Thyroid gland (tissue), 4 donors: ENCODE results near the gene LHPP. TPM values are rescaled to one million over a fixed set of nuclear protein-coding genes. Genes with fewer than 3 reads are reported as not detected.

ENCODE experiments used
- DNase-seq, 2 donors: peaks; one replicate each; pipeline ENCODE4 v3.0.0-alpha.2; 2019
- H3K27ac ChIP-seq, 3 donors: fragments of 200-600 bp; sonication (generic); 1 replicate in 2 of 3; 2 replicates in 1 of 3; pipeline ENCODE4 v1.5.1; 2016 to 2019; ENCODE audit warnings: mild to moderate bottlenecking in 1 of 3, moderate library complexity in 1 of 3
- H3K27me3 ChIP-seq: fragments of 200-600 bp; sonication (generic); one replicate; pipeline ENCODE4 v1.5.1; 2019
- H3K36me3 ChIP-seq, 2 donors: fragments of 200-600 bp; sonication (generic); one replicate each; pipeline ENCODE4 v1.5.1; 2016 to 2019
- H3K4me1 ChIP-seq, 2 donors: fragments of 200-600 bp; sonication (generic); one replicate each; pipeline ENCODE4 v1.5.1; 2017 to 2019
- H3K4me3 ChIP-seq, 3 donors: fragments of 200-600 bp; sonication (generic); replicated peaks in 1 of 3; 1 replicate in 2 of 3; 2 replicates in 1 of 3; pipeline ENCODE4 v1.5.1; 2016; ENCODE audit warnings: mild to moderate bottlenecking in 1 of 3
- H3K9me3 ChIP-seq: fragments of 200-600 bp; sonication (generic); one replicate; pipeline ENCODE4 v1.5.1; 2017
- CTCF ChIP-seq, 6 experiments: fragments of 200-600 bp in 3 of 6; fragments of 450-650 bp in 3 of 6; sonication (generic) in 3 of 6; IDR thresholded peaks; one replicate each; pipeline ENCODE4 v1.5.1; 2016 to 2019; ENCODE audit warnings: antibody characterized with exemption in 6 of 6, mild to moderate bottlenecking in 2 of 6, inconsistent platforms in 1 of 6, moderate library complexity in 1 of 6
- POLR2A ChIP-seq, 2 donors: fragments of 450-650 bp; IDR thresholded peaks; one replicate each; pipeline ENCODE4 v1.6.1; 2017; ENCODE audit warnings: antibody characterized with exemption in 2 of 2, mild to moderate bottlenecking in 2 of 2, moderate library complexity in 1 of 2
- WGBS, 2 donors: methylation state at CpG; one replicate each; pipeline ENCODE4 v1.1.5; 2017; 5-methylcytosine and 5-hydroxymethylcytosine counted together
- intact Hi-C: fragments of 100-400 bp; cut with DNase I; formaldehyde crosslinking; loops from one replicate; pipeline ENCODE4 v1.15.1; 2023
- total RNA-seq, 4 donors: library from RNA; depleted of rRNA; stranded (reverse); fragments of >200 nt; gene quantifications; one replicate each; pipeline ENCODE4 v1.2.3, GENCODE V29; 2016

The LHPP gene
- total RNA-seq, 4 donors from 2014 or later = 8.3 to 69.9 (median 48.3) TPM

DNA sequence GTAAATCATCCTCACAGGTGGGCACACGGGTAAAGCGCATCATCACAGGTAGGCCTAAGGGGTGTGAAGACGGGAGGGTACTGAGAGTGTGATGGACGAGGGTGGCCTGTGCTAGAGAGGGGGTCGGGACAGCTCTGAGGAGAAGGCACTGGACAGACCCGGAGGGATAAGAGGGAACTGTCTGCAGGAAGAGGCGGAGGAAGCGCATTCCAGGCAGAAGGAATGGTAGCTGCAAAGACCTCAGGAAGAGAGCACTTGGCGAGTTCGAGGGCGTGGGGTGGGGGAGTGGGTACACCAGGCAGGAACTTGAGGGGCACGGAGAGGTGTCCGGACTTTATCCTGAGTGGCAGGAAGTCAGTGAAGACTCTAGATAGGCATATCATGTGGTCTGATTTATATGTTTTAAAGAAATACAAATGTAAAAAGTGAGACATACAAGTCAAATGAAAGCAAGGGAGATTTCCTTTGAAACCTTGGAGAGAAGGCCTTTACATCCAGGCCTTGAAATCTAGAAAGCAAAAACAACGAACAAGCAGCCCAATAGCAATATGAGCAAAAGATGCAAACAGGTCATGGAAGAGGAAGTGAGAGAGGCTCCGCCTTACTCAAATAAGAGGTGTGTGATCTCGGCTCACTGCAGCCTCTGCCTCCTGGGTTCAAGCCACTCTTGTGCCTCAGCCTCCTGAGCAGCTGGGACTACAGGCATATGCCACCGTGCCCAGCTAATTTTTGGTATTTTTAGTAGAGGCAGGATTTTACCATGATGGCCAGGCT lies 3.6 kb downstream of the LHPP start:
- H3K4me1 ChIP-seq = peaks cover 30 to 36% of the 10 kb centered on the region in 2 donors
- peak overlapping the region; percentile 48 to 55 (median 55) for H3K27ac ChIP-seq
- 71 to 73% methylated on average over 17 of the region's 17 CpGs for WGBS, 2 donors
- intact Hi-C loops = no loop called here
- H3K9me3 ChIP-seq = no peaks in the 10 kb centered on the region
- DNase-seq = no peak
- no peak overlapping the region for H3K4me3 ChIP-seq
- H3K36me3 ChIP-seq = no peaks in the 10 kb centered on the region
- no peaks in the 10 kb centered on the region for H3K27me3 ChIP-seq
- TF ChIP-seq CTCF (IDR thresholded peaks at IDR 0.05) = no peak
- no peak for TF ChIP-seq POLR2A (IDR thresholded peaks at IDR 0.05)

DNA sequence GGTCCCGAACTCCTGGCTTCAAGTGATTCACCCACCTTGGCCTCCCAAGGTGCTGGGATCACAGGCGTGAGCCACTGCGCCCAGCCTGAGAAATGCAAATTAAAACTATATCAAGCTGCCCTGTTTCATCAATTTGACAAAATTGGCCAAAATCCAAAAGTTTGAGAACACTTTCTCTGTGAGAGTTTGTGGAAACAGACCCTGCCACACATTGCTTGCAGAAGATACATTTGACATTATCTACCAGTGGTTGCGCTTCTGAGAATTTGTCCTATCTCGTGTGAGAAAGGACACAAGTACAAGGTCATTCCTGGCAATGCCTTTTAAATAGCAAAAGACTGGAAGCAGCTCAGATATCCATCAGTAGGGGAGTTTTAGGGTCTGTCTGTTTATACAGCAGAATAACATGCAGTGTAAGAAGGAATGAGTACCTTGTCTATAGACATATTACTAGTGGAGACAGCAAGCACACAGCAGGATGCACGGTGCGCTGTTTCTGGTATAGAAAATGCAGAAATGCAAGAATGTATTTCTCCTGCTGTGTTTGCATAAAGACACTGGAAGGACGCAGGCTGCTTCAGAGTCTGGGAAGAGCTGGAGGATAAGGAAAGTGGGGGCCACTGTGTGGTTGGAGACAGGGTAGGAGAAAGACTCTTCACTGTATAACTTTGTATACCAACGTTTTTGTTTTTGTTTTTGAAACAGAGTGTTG lies 4.3 kb downstream of the LHPP start:
- no peaks in the 10 kb centered on the region for H3K27me3 ChIP-seq
- WGBS, 2 donors = 64 to 67% methylated on average over 9 of the region's 9 CpGs
- H3K4me3 ChIP-seq = no peak overlapping the region
- intact Hi-C loops = no loop called here
- H3K27ac ChIP-seq = peak overlapping the region in 1 of 3 donors; percentile 55
- DNase-seq = no peak
- H3K4me1 ChIP-seq = peaks cover 30 to 36% of the 10 kb centered on the region in 2 donors
- no peaks in the 10 kb centered on the region for H3K9me3 ChIP-seq
- TF ChIP-seq POLR2A (IDR thresholded peaks at IDR 0.05) (no peak), CTCF (IDR thresholded peaks at IDR 0.05) (no peak)
- no peaks in the 10 kb centered on the region for H3K36me3 ChIP-seq

DNA sequence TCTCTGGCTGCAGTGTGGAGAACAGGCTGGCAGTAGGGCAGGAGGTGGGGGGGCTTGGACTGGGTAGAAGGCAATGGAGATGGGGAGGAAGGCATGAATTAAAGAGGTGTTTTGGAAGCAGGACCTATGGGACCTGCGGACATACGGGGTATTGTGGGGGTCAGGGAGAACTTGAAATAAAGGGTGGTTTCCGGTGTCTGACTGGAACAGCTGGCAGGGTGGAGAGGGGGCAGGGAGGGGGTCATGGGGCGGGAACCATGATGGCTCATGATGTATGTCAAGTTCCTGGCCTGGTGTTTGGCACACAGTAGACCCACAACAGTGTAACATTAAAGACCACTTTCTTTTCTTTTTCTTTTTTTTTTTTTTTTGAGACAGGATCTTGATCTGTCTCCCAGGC lies 5.5 kb downstream of the LHPP start:
- no peaks in the 10 kb centered on the region for H3K9me3 ChIP-seq
- H3K4me3 ChIP-seq = no peak overlapping the region
- H3K27ac ChIP-seq = no peak overlapping the region
- intact Hi-C loops = no loop called here
- 95 to 97% methylated on average over 4 of the region's 4 CpGs for WGBS, 2 donors
- no peak for DNase-seq
- peaks cover 25 to 35% of the 10 kb centered on the region in 2 donors for H3K4me1 ChIP-seq
- H3K36me3 ChIP-seq = no peaks in the 10 kb centered on the region
- no peaks in the 10 kb centered on the region for H3K27me3 ChIP-seq
- TF ChIP-seq CTCF (IDR thresholded peaks at IDR 0.05) (no peak), POLR2A (IDR thresholded peaks at IDR 0.05) (no peak)

DNA sequence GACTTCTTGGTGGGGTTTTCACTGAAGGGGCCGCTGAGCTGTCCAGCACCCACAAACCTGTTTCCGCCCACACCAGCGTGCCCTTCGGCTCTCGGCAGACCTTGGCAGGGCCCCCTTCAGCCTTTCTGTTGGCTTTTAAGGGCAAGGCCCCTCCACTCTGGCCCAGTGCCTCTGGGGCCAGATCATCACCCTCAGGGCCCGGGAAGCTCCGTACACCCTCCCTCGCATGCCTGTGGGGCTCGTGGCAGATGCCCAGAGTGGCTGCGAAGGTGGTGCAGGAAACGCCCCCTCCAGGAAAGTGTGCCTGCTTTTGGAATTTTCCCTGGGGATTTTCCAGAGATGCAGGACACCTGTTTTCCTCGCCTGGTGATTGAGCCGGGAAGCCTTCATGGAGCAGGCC lies 7.0 kb downstream of the LHPP start:
- TF ChIP-seq POLR2A (IDR thresholded peaks at IDR 0.05) (no peak), CTCF (IDR thresholded peaks at IDR 0.05) (no peak)
- Histone ChIP-seq H3K4me1 (peaks cover 17 to 28% of the 10 kb centered on the region in 2 donors), H3K4me3 (no peak overlapping the region), H3K27me3 (no peaks in the 10 kb centered on the region), H3K27ac (no peak overlapping the region), H3K36me3 (no peaks in the 10 kb centered on the region), H3K9me3 (no peaks in the 10 kb centered on the region)
- intact Hi-C loops = no loop called here
- WGBS, 2 donors = 85 to 86% methylated on average over 12 to 13 of the region's 13 CpGs
- no peak for DNase-seq

DNA sequence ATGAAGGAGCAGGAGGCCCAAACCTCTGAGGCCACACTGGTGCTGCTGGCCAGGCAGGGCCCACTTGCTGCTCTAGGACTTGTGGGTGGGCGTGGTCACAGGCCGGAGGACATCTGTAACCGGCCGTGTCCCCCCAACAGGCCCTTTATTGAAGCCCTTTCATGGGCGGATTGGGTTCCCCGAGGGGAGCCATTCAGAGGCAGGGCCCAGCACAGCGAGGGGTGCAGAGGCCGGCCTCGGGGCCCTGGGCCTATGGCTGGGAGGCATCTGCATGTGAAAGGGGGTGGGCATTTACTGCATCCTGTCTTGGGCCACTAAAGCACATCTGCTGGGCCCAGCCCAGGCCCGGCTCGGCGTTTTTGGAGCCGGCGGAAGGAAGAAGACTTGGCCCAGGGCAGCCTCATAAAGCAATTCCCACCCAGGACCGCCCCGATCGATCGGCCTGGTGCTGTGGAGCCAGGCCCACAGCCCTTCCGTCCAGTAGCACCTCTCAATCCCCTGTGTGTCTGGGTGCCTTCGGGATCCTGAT lies 8.4 kb downstream of the LHPP start:
- intact Hi-C loops = no loop called here
- Histone ChIP-seq H3K27ac (no peak overlapping the region), H3K9me3 (no peaks in the 10 kb centered on the region), H3K36me3 (no peaks in the 10 kb centered on the region), H3K4me3 (no peak overlapping the region), H3K27me3 (no peaks in the 10 kb centered on the region), H3K4me1 (peaks cover 17 to 21% of the 10 kb centered on the region in 2 donors)
- DNase-seq = no peak
- TF ChIP-seq POLR2A (IDR thresholded peaks at IDR 0.05) (no peak), CTCF (IDR thresholded peaks at IDR 0.05) (no peak)
- WGBS, 2 donors = 86 to 92% methylated on average over 11 to 12 of the region's 20 CpGs
